Right lobe of liver (tissue), 6 donors: ENCODE data around the gene AIF1L. TPM values are rescaled to one million over a fixed set of nuclear protein-coding genes. Genes with fewer than 3 reads are reported as not detected.
A peak's percentile ranks its signal among the peaks of the same experiment; 100 is the strongest.

Experiments used
- ATAC-seq, 4 donors: fragments of 200-7000 bp; cut with Tn5 transposase; one replicate each; pipeline ENCODE4 v1.9.1; 2020; ENCODE audit warnings: mild to moderate bottlenecking in 4 of 4, moderate library complexity in 4 of 4
- DNase-seq, 3 donors: peaks; one replicate each; pipeline ENCODE4 v3.0.0-alpha.2; 2020
- H3K27ac ChIP-seq, 3 donors: fragments of 200-600 bp; one replicate each; pipeline ENCODE4 v1.8.0; 2022
- H3K27me3 ChIP-seq, 2 donors: fragments of 200-600 bp; one replicate each; pipeline ENCODE4 v1.8.0; 2022
- H3K36me3 ChIP-seq, 4 donors: fragments of 200-600 bp; sonication (generic) in 1 of 4; one replicate each; pipeline versions ENCODE4 v1.5.1 to v1.8.0; 2017 to 2022; ENCODE audit warnings: control low read depth in 1 of 4
- H3K4me1 ChIP-seq, 4 donors: fragments of 200-600 bp; sonication (generic) in 1 of 4; one replicate each; pipeline versions ENCODE4 v1.5.1 to v1.8.0; 2017 to 2022; ENCODE audit warnings: control low read depth in 1 of 4
- H3K4me3 ChIP-seq, 3 donors: fragments of 200-600 bp; one replicate each; pipeline ENCODE4 v1.8.0; 2022
- H3K9me3 ChIP-seq, 4 donors: fragments of 200-600 bp; sonication (generic) in 1 of 4; one replicate each; pipeline versions ENCODE4 v1.5.1 to v1.8.0; 2017 to 2022; ENCODE audit warnings: control low read depth in 1 of 4
- CTCF ChIP-seq, 4 donors: fragments of 200-600 bp in 3 of 4; fragments of 450-650 bp in 1 of 4; IDR thresholded peaks; one replicate each; pipeline versions ENCODE4 v1.5.1 to v1.8.0; 2016 to 2022; ENCODE audit warnings: antibody characterized with exemption in 4 of 4, mild to moderate bottlenecking in 2 of 4
- POLR2A ChIP-seq: fragments of 450-650 bp; IDR thresholded peaks from one replicate; pipeline ENCODE4 v1.6.1; 2017; ENCODE audit warnings: antibody characterized with exemption, mild to moderate bottlenecking
- WGBS: methylation state at CpG from one replicate; pipeline ENCODE4 v1.1.6; 2018; ENCODE audit warnings: low coverage, low lambda C conversion rate; ENCODE audit not compliant: insufficient coverage; ENCODE audit errors: missing lambda C conversion rate; 5-methylcytosine and 5-hydroxymethylcytosine counted together
- intact Hi-C, 2 donors: fragments of 100-400 bp; cut with DNase I; formaldehyde crosslinking; loops; one replicate each; pipeline versions ENCODE4 v1.11.2 to v1.14.1; 2022
- long read RNA-seq: library from polyadenylated mRNA; unstranded; transcript quantifications from one replicate; pipeline ENCODE4 v2.0.0, GENCODE V29; 2019
- total RNA-seq, 6 experiments: library from RNA; depleted of rRNA in 2 of 6; stranded (reverse); fragments of >200 nt in 2 of 6; fragmentation: NEBNext Ultra II Directional in 3 of 6; extraction: Animal tissue kit (Norgen Biotek cat#: 25700) in 3 of 6; gene quantifications; one replicate each; pipeline versions ENCODE4 v1.1.0 to v1.2.4, GENCODE V29; 2016 to 2023
- donor health status: DM: no; HTN: yes; CAD: no.
- donor health status: DM: no; HTN: no; CAD: no.
- donor health status: DM: no; HTN: no; CAD: no.
- donor health status: DM: no; HTN: yes; CAD: no.
- donor health status: DM: no; HTN: yes; CAD: no.

AIF1L gene
- total RNA-seq: 1 to 10 TPM in 1 of 6 experiments, under 1 TPM in 5; 0.33 to 1.4 (median 0.49) TPM
- long read RNA-seq, partial matches to known transcripts: 0 of 1 reads
- long read RNA-seq, other reads (novel, unspliced or antisense): 0 of 1 reads

DNA sequence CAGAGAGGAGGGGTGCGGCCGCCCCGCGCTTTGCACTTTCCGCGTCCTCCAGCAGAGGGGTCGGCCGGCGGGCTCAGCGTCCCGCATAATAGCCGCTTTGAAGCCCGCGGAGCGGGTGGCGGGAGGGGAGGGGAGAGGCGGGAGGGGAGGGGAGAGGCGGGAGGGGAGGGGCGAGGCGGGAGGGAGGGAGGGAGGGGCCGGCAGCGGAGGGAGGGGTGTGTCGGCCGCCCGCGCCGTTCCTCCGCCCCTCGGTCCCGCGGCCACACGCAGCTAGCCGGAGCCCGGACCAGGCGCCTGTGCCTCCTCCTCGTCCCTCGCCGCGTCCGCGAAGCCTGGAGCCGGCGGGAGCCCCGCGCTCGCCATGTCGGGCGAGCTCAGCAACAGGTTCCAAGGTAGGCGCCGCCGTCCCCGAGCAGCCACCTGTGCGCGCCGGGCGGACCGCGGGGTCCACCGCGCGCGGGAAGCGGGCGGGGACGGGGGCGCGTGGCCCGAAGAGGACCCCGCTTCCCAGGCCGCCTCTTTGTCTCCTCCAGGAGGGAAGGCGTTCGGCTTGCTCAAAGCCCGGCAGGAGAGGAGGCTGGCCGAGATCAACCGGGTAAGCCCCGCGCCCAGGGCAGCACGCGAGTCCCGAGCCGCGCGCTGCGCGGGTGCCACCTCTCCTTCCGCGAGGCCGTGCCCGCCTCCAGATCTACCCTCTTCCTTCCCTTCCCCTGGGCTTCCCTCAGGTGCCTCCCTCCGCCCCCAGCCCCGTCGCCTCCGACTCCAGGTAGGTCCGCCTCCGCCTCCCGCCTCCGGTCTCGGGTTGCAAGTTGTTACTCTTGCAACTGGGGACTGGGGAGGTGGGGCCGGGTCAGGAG lies at the start of gene AIF1L:
Gene AIF1L (plus strand): TSS at position 263 of the 857 bp plus-strand sequence. CDS start 99 bp downstream, at position 362.
- Histone ChIP-seq H3K27ac (no peak within 1 kb of the TSS), H3K4me1 (peaks cover 0 to 7% (median 0%) of the 10 kb centered on the region in 4 donors), H3K36me3 (no peaks in the 10 kb centered on the region), H3K4me3 (peak within 1 kb of the TSS; percentile 14 to 42 (median 18)), H3K27me3 (peaks cover 0 to 4% of the 10 kb centered on the region in 2 donors), H3K9me3 (no peaks in the 10 kb centered on the region)
- no peak for TF ChIP-seq CTCF (IDR thresholded peaks at IDR 0.05)
- TF ChIP-seq POLR2A: no peak
- 1% methylated on average over 13 of the region's 99 CpGs for WGBS
- DNase-seq: no peak
- intact Hi-C loops: no loop called here
- ATAC-seq: peak; percentile 29 to 41 (median 34)

GRCh38 chr9:131046581-131047202 lies 49.6 kb upstream of the AIF1L start:
- no peaks in the 10 kb centered on the region for H3K9me3 ChIP-seq
- ATAC-seq (peak; percentile 85 to 96 (median 91)), DNase-seq (peak in 1 of 3 donors; percentile 62)
- H3K27me3 ChIP-seq: no peaks in the 10 kb centered on the region
- intact Hi-C loops: loop anchor here in 1 of 2 donors (10.0 kb wide), 1 partner anchor 152 kb away; the partner anchor contains the start of gene QRFP
- H3K4me3 ChIP-seq: no peak overlapping the region
- 3% methylated on average over 6 of the region's 35 CpGs for WGBS
- TF ChIP-seq POLR2A: no peak
- TF ChIP-seq CTCF (IDR thresholded peaks at IDR 0.05): peak; percentile 66 to 96 (median 94)
- H3K27ac ChIP-seq: no peak overlapping the region
- H3K36me3 ChIP-seq: no peaks in the 10 kb centered on the region
- no peaks in the 10 kb centered on the region for H3K4me1 ChIP-seq

DNA sequence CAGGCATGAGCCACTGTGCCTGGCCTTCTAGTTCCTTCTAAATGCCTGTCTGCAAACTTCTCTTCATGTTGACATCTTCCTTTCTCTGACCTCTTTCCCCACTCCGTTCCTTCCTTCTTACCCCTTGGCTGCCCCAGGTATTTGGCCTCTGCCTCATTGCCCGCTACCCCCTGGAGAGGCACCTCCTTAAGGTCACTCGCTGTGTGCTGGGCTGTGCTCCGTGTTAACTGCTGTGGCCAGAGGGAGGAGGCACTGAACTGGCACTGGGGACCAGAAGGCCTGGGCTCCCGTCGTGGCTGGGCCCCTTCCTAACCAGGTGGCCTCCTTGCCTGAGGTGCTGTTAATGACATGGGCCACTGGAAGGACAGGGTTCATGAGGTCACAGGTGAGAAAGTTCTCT lies 48.0 kb upstream of the AIF1L start:
- ATAC-seq: no peak

More for the DNA sequence above, 48.0 kb upstream of the AIF1L start:
- WGBS: 0% methylated on average over 1 of the region's 6 CpGs
- no peaks in the 10 kb centered on the region for H3K36me3 ChIP-seq
- H3K4me1 ChIP-seq: no peaks in the 10 kb centered on the region
- TF ChIP-seq CTCF (IDR thresholded peaks at IDR 0.05): no peak
- no peak for TF ChIP-seq POLR2A
- H3K9me3 ChIP-seq: no peaks in the 10 kb centered on the region
- H3K27ac ChIP-seq: no peak overlapping the region
- intact Hi-C loops: loop anchor here in 1 of 2 donors (10.0 kb wide), 1 partner anchor 154 kb away; the partner anchor contains the start of gene QRFP
- no peaks in the 10 kb centered on the region for H3K27me3 ChIP-seq
- no peak for DNase-seq
- H3K4me3 ChIP-seq: no peak overlapping the region
